NCI-H2227 treated with DMSO at 0.1 percent for 48 hours (cell line): ENCODE measurements around the gene TTLL13.

Experiments used
- DNase-seq: peaks from one replicate; lab custom pipeline; 2025; lab: John Stamatoyannopoulos, UW

Gene TTLL13

GRCh38 chr15:90249203-90249863 lies at the start of gene TTLL13:
TTLL13 (plus strand) TSS chr15:90249556; CDS start chr15:90250631, 1,075 bp downstream.
- peak; percentile 73 for DNase-seq

- no peak for DNase-seq
Measured at GRCh38 chr15:90200534-90201129, 48.7 kb upstream of the TTLL13 start.

GRCh38 chr15:90201130-90201943 lies 48.0 kb upstream of the TTLL13 start, which contains the start of gene SEMA4B:
SEMA4B (plus strand) TSS chr15:90201330; CDS start chr15:90201579, 249 bp downstream.
- DNase-seq, result peak; percentile 25

GRCh38 chr15:90201944-90202375 lies 47.4 kb upstream of the TTLL13 start:
- DNase-seq, result no peak

- no peak for DNase-seq
Measured at GRCh38 chr15:90202929-90203328, 46.4 kb upstream of the TTLL13 start.

- no peak for DNase-seq
Measured at GRCh38 chr15:90203473-90203872, 45.9 kb upstream of the TTLL13 start.

- DNase-seq, result no peak
Measured at GRCh38 chr15:90203922-90204321, 45.4 kb upstream of the TTLL13 start.

- no peak for DNase-seq
Measured at GRCh38 chr15:90205050-90205848, 44.1 kb upstream of the TTLL13 start.

- DNase-seq, result no peak
Measured at GRCh38 chr15:90205886-90206285, 43.5 kb upstream of the TTLL13 start.

GRCh38 chr15:90207252-90207651 lies 42.1 kb upstream of the TTLL13 start:
- no peak for DNase-seq

- no peak for DNase-seq
Measured at GRCh38 chr15:90208356-90208755, 41.0 kb upstream of the TTLL13 start.

GRCh38 chr15:90209591-90209990 lies 39.8 kb upstream of the TTLL13 start:
- no peak for DNase-seq

GRCh38 chr15:90210593-90210992 lies 38.8 kb upstream of the TTLL13 start:
- DNase-seq, result no peak

GRCh38 chr15:90211009-90211408 lies 38.3 kb upstream of the TTLL13 start:
- DNase-seq, result no peak

- no peak for DNase-seq
Measured at GRCh38 chr15:90211440-90212143, 37.8 kb upstream of the TTLL13 start.

- no peak for DNase-seq
Measured at GRCh38 chr15:90212221-90213098, 36.9 kb upstream of the TTLL13 start.

- no peak for DNase-seq
Measured at GRCh38 chr15:90213122-90213817, 36.1 kb upstream of the TTLL13 start.

- DNase-seq, result no peak
Measured at GRCh38 chr15:90213818-90214204, 35.5 kb upstream of the TTLL13 start.

GRCh38 chr15:90214553-90215196 lies 34.7 kb upstream of the TTLL13 start:
- no peak for DNase-seq
